Tibial nerve (tissue), 4 donors: ENCODE measurements around the gene EMILIN2.

Experiments
- CTCF ChIP-seq, 5 experiments: fragments of 200-600 bp in 3 of 5; fragments of 450-650 bp in 2 of 5; sonication (generic) in 3 of 5; IDR thresholded peaks; one replicate each; pipeline ENCODE4 v1.5.1; 2016 to 2019; ENCODE audit warnings: antibody characterized with exemption in 5 of 5, mild to moderate bottlenecking in 3 of 5, moderate library complexity in 2 of 5
- EP300 ChIP-seq, 2 donors: sonication (generic); formaldehyde crosslinking; IDR thresholded peaks; one replicate each; pipeline ENCODE4 v1.6.1; 2017; ENCODE audit warnings: antibody characterized with exemption in 2 of 2, mild to moderate bottlenecking in 1 of 2
- POLR2A ChIP-seq, 2 donors: fragments of 450-650 bp; IDR thresholded peaks; one replicate each; pipeline ENCODE4 v1.6.1; 2017; ENCODE audit warnings: antibody characterized with exemption in 2 of 2, mild to moderate bottlenecking in 2 of 2, moderate library complexity in 2 of 2

DNA sequence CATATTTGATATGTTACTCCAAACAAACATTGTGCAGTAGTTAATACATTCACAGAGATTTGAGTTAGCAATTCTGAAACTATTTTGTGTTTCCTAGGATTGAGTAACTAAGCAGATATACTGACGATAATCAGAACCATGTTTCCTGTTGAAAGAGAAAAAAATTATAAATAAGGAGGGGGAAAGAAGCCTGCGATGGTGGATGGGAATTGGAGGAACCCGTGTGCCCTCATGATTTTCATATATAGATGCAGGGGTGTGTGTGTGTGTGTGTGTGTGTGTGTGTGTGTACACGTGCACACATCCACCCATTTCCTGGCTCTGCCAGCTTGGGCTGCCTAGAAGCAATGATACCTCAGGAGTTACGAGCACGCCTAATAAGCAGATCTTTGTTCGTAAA lies 109.2 kb downstream of the EMILIN2 start:
- TF ChIP-seq CTCF (IDR thresholded peaks at IDR 0.05) (no peak), EP300 (IDR thresholded peaks at IDR 0.05) (no peak), POLR2A (IDR thresholded peaks at IDR 0.05) (no peak)
